Mesendoderm (in vitro differentiated cells): ENCODE measurements around the gene CHRDL2.
"Not testable (repeated sequence)": the region's sequence is repeated elsewhere in the genome, so short reads cannot be mapped to it uniquely, and the experiment has no call there.

Experiments
- DNase-seq: peaks from one replicate; pipeline ENCODE4 v3.0.0; 2013
- H2AK5ac ChIP-seq: 2 replicates; pipeline ENCODE4 v1.6.1; 2013; ENCODE audit warnings: low read length, inconsistent platforms
- H2BK120ac ChIP-seq: 2 replicates; pipeline ENCODE4 v1.6.1; 2013; ENCODE audit warnings: low read depth, mild to moderate bottlenecking, low read length, moderate library complexity, mixed read lengths
- H2BK15ac ChIP-seq: replicated peaks from 2 replicates; pipeline ENCODE4 v1.6.1; 2013; ENCODE audit warnings: low read depth, mild to moderate bottlenecking, moderate library complexity
- H2BK5ac ChIP-seq: 2 replicates; pipeline ENCODE4 v1.6.1; 2013; ENCODE audit warnings: low read length, inconsistent platforms
- H3K18ac ChIP-seq: 2 replicates; pipeline ENCODE4 v1.6.1; 2013; ENCODE audit warnings: mild to moderate bottlenecking, low read length, mixed read lengths
- H3K23ac ChIP-seq: one replicate; pipeline ENCODE4 v1.6.1; 2013; ENCODE audit warnings: low read length
- H3K27ac ChIP-seq: 2 replicates; pipeline ENCODE4 v1.5.1; 2013; ENCODE audit warnings: low read depth, mild to moderate bottlenecking, inconsistent platforms, low read length, moderate library complexity
- H3K27me3 ChIP-seq: 2 replicates; pipeline ENCODE4 v1.6.1; 2013; ENCODE audit warnings: low read length, control low read depth, mild to moderate bottlenecking, inconsistent platforms; ENCODE audit not compliant: insufficient read depth, poor library complexity
- H3K36me3 ChIP-seq: 2 replicates; pipeline ENCODE4 v1.6.1; 2013; ENCODE audit warnings: low read length, inconsistent platforms; ENCODE audit not compliant: control insufficient read depth, insufficient read depth
- H3K4ac ChIP-seq: one replicate; pipeline ENCODE4 v1.6.1; 2013; ENCODE audit warnings: low read depth, mild to moderate bottlenecking, low read length, moderate library complexity
- H3K4me1 ChIP-seq: 2 replicates; pipeline ENCODE4 v1.6.1; 2013; ENCODE audit warnings: low read depth, low read length, inconsistent platforms; ENCODE audit not compliant: control insufficient read depth
- H3K4me2 ChIP-seq: 2 replicates; pipeline ENCODE4 v1.6.1; 2013; ENCODE audit warnings: low read length
- H3K4me3 ChIP-seq: 2 replicates; pipeline ENCODE4 v1.5.1; 2013; ENCODE audit warnings: mild to moderate bottlenecking, low read length
- H3K56ac ChIP-seq: one replicate; pipeline ENCODE4 v1.6.1; 2013; ENCODE audit warnings: low read length
- H3K79me1 ChIP-seq: 2 replicates; pipeline ENCODE4 v1.6.1; 2013; ENCODE audit warnings: low read length, inconsistent platforms
- H3K79me2 ChIP-seq: 2 replicates; pipeline ENCODE4 v1.6.1; 2013; ENCODE audit warnings: mild to moderate bottlenecking, low read length; ENCODE audit not compliant: control insufficient read depth, insufficient read depth
- H3K9ac ChIP-seq: 2 replicates; pipeline ENCODE4 v1.6.1; 2013; ENCODE audit warnings: low read length, inconsistent platforms
- H4K5ac ChIP-seq: one replicate; pipeline ENCODE4 v1.6.1; 2013; ENCODE audit warnings: low read length
- H4K8ac ChIP-seq: one replicate; pipeline ENCODE4 v1.6.1; 2013; ENCODE audit warnings: low read depth, mild to moderate bottlenecking, control low read depth, low read length, moderate library complexity
- WGBS: extraction: QIAGEN DNeasy Blood & Tissue Kit; methylation state at CpG from one replicate; pipeline ENCODE4 v1.1.7; 2013; ENCODE audit warnings: low lambda C conversion rate, missing lambda C conversion rate; ENCODE audit not compliant: insufficient coverage; ENCODE audit errors: extremely low coverage; 5-methylcytosine and 5-hydroxymethylcytosine counted together

CHRDL2 gene

GRCh38 chr11:74751303-74751702 is 20.1 kb upstream of the CHRDL2 start:
- Histone ChIP-seq H2BK15ac (no peak overlapping the region), H3K9ac (no peak overlapping the region), H3K4me2 (no peak overlapping the region), H2BK120ac (no peak overlapping the region), H3K27me3 (no peaks in the 10 kb centered on the region), H3K79me2 (peaks cover 19% of the 10 kb centered on the region), H3K36me3 (no peaks in the 10 kb centered on the region), H4K5ac (no peak overlapping the region), H3K56ac (no peak overlapping the region), H3K79me1 (peaks cover 15% of the 10 kb centered on the region), H3K4me3 (no peak overlapping the region), H4K8ac (no peak overlapping the region), H2AK5ac (no peak overlapping the region), H3K4ac (no peak overlapping the region), H3K18ac (no peak overlapping the region), H2BK5ac (no peak overlapping the region), H3K27ac (no peak overlapping the region), H3K4me1 (peaks cover 15% of the 10 kb centered on the region), H3K23ac (no peak overlapping the region)
- no CpG with 5 or more reads among the region's 2 CpGs for WGBS
- no peak for DNase-seq

GRCh38 chr11:74750598-74750997 is 19.4 kb upstream of the CHRDL2 start:
- Histone ChIP-seq H3K4me1 (peaks cover 10% of the 10 kb centered on the region), H3K79me2 (peaks cover 16% of the 10 kb centered on the region), H3K79me1 (peaks cover 12% of the 10 kb centered on the region)
- not testable (repeated sequence) for H3K18ac ChIP-seq, H2BK15ac ChIP-seq, H3K4ac ChIP-seq, H4K8ac ChIP-seq, DNase-seq, H3K56ac ChIP-seq, H2BK120ac ChIP-seq, H3K23ac ChIP-seq, H3K27me3 ChIP-seq, H2BK5ac ChIP-seq, H4K5ac ChIP-seq, H2AK5ac ChIP-seq, H3K27ac ChIP-seq, H3K4me3 ChIP-seq, H3K4me2 ChIP-seq, H3K36me3 ChIP-seq, H3K9ac ChIP-seq
- WGBS: no CpG with 5 or more reads among the region's 14 CpGs

GRCh38 chr11:74749965-74750296 is 18.7 kb upstream of the CHRDL2 start:
- H4K5ac ChIP-seq: no peak overlapping the region
- H3K27ac ChIP-seq: no peak overlapping the region
- H3K9ac ChIP-seq: peak overlapping the region; percentile 68
- H3K4me1 ChIP-seq: peaks cover 9% of the 10 kb centered on the region
- H2BK15ac ChIP-seq: no peak overlapping the region
- H2BK5ac ChIP-seq: no peak overlapping the region
- no CpG with 5 or more reads among the region's 2 CpGs for WGBS
- no peak for DNase-seq
- H4K8ac ChIP-seq: no peak overlapping the region
- H2BK120ac ChIP-seq: no peak overlapping the region
- H3K79me1 ChIP-seq: peaks cover 11% of the 10 kb centered on the region
- H3K23ac ChIP-seq: no peak overlapping the region
- H2AK5ac ChIP-seq: no peak overlapping the region
- peak overlapping the region; percentile 99 for H3K4me2 ChIP-seq
- H3K36me3 ChIP-seq: no peaks in the 10 kb centered on the region
- peak overlapping the region; percentile 37 for H3K4me3 ChIP-seq
- H3K4ac ChIP-seq: no peak overlapping the region
- no peaks in the 10 kb centered on the region for H3K27me3 ChIP-seq
- no peak overlapping the region for H3K18ac ChIP-seq
- H3K79me2 ChIP-seq: peaks cover 15% of the 10 kb centered on the region
- peak overlapping the region; percentile 81 for H3K56ac ChIP-seq

GRCh38 chr11:74749127-74749964 is 18.1 kb upstream of the CHRDL2 start:
- peaks cover 15% of the 10 kb centered on the region for H3K79me2 ChIP-seq
- peak overlapping the region; percentile 68 for H3K9ac ChIP-seq
- H3K27me3 ChIP-seq: no peaks in the 10 kb centered on the region
- peak overlapping the region; percentile 37 for H3K4me3 ChIP-seq
- H4K8ac ChIP-seq: peak overlapping the region; percentile 79
- no peak overlapping the region for H2BK15ac ChIP-seq
- H2BK120ac ChIP-seq: peak overlapping the region; percentile 84
- no peaks in the 10 kb centered on the region for H3K36me3 ChIP-seq
- H3K56ac ChIP-seq: peak overlapping the region; percentile 81
- no peak overlapping the region for H4K5ac ChIP-seq
- peak overlapping the region; percentile 80 for H3K23ac ChIP-seq
- peak overlapping the region; percentile 88 for H3K18ac ChIP-seq
- H3K4me2 ChIP-seq: peak overlapping the region; percentile 99
- H3K4ac ChIP-seq: peak overlapping the region; percentile 58
- H2BK5ac ChIP-seq: no peak overlapping the region
- peak overlapping the region; percentile 74 for H2AK5ac ChIP-seq
- H3K27ac ChIP-seq: peak overlapping the region; percentile 92
- peaks cover 11% of the 10 kb centered on the region for H3K79me1 ChIP-seq
- no CpG with 5 or more reads among the region's 63 CpGs for WGBS
- peaks cover 9% of the 10 kb centered on the region for H3K4me1 ChIP-seq
- DNase-seq: peak; percentile 80

- H3K23ac ChIP-seq: peak within 1 kb of the TSS; percentile 81
- peak within 1 kb of the TSS; percentile 81 for H3K56ac ChIP-seq
- H3K4me2 ChIP-seq: peak within 1 kb of the TSS; percentile 99
- DNase-seq: peak; percentile 98
- H3K4ac ChIP-seq: peak within 1 kb of the TSS; percentile 58
- peak within 1 kb of the TSS; percentile 68 for H3K9ac ChIP-seq
- no peak within 1 kb of the TSS for H2BK15ac ChIP-seq
- H3K79me2 ChIP-seq: peaks cover 15% of the 10 kb centered on the region
- peak within 1 kb of the TSS; percentile 74 for H2AK5ac ChIP-seq
- no peak within 1 kb of the TSS for H2BK5ac ChIP-seq
- H3K79me1 ChIP-seq: peaks cover 11% of the 10 kb centered on the region
- peak within 1 kb of the TSS; percentile 79 for H4K8ac ChIP-seq
- peak within 1 kb of the TSS; percentile 92 for H3K27ac ChIP-seq
- no peaks in the 10 kb centered on the region for H3K27me3 ChIP-seq
- peaks cover 9% of the 10 kb centered on the region for H3K4me1 ChIP-seq
- H4K5ac ChIP-seq: no peak within 1 kb of the TSS
- H3K4me3 ChIP-seq: peak within 1 kb of the TSS; percentile 37
- peak within 1 kb of the TSS; percentile 88 for H3K18ac ChIP-seq
- no peaks in the 10 kb centered on the region for H3K36me3 ChIP-seq
- whole genome bisulfite sequencing: no CpG with 5 or more reads among the region's 47 CpGs
- H2BK120ac ChIP-seq: peak within 1 kb of the TSS; percentile 84
Observed at GRCh38 chr11:74748211-74749126, 17.2 kb upstream of the CHRDL2 start, which contains the start of gene RNF169. RNF169 (plus strand) TSS chr11:74748849; CDS start chr11:74748881, 32 bp downstream.
